K562 (cell line): ENCODE measurements around the gene LOXL3. TPM values are rescaled to one million over a fixed set of nuclear protein-coding genes. Genes with fewer than 3 reads are reported as not detected.

Source experiments
- ELF2 ChIP-seq: fragments of 250-450 bp; sonication (Bioruptor Pico); IDR thresholded peaks from 2 replicates; pipeline ENCODE4 v1.5.0; 2021; ENCODE audit warnings: mild to moderate bottlenecking
- GATAD2A ChIP-seq: fragments of 450-650 bp; IDR thresholded peaks from 2 replicates; pipeline ENCODE4 v1.6.1; 2017
- GTF2B ChIP-seq: IDR thresholded peaks from 2 replicates; pipeline ENCODE4 v1.6.1; 2011; ENCODE audit not compliant: insufficient read length; ENCODE audit errors: extremely low read depth
- HOXB6 ChIP-seq: fragments of 250-450 bp; sonication (Bioruptor Pico); IDR thresholded peaks from 2 replicates; pipeline ENCODE4 v1.5.1; 2022; ENCODE audit warnings: mild to moderate bottlenecking, borderline replicate concordance
- HSF4 ChIP-seq: fragments of 250-450 bp; sonication (Bioruptor Pico); IDR thresholded peaks from 2 replicates; pipeline ENCODE4 v2.1.2; 2022; ENCODE audit warnings: mild to moderate bottlenecking, moderate library complexity, borderline replicate concordance
- ILF3 ChIP-seq: fragments of 450-650 bp; IDR thresholded peaks from 2 replicates; pipeline ENCODE4 v1.6.1; 2018; ENCODE audit warnings: antibody characterized with exemption, mild to moderate bottlenecking, moderate library complexity, borderline replicate concordance
- KAT7 ChIP-seq: sonication (generic); formaldehyde crosslinking; IDR thresholded peaks from 2 replicates; pipeline ENCODE4 v1.8.0; 2022; ENCODE audit warnings: missing genetic modification reagents, mild to moderate bottlenecking, borderline replicate concordance
- KDM1A ChIP-seq, 2 experiments: fragments of 450-650 bp; IDR thresholded peaks; 2 replicates each; pipeline ENCODE4 v1.6.1; 2016; ENCODE audit warnings: mild to moderate bottlenecking in 2 of 2
- KLF1 ChIP-seq: fragments of 450-650 bp; IDR thresholded peaks from 2 replicates; pipeline ENCODE4 v1.6.1; 2016; ENCODE audit warnings: missing genetic modification characterization, missing compliant biosample characterization
- KLF6 ChIP-seq: fragments of 250-450 bp; sonication (Bioruptor Pico); IDR thresholded peaks from 2 replicates; pipeline ENCODE4 v1.4.0; 2020; ENCODE audit warnings: mild to moderate bottlenecking, moderate library complexity, borderline replicate concordance
- NFE2 ChIP-seq: IDR thresholded peaks from 2 replicates; pipeline ENCODE4 v1.6.1; 2014; ENCODE audit warnings: antibody characterized with exemption, low read depth
- PHB ChIP-seq: fragments of 250-450 bp; sonication (Bioruptor Pico); IDR thresholded peaks from 2 replicates; pipeline ENCODE4 v1.5.0; 2021
- PRMT5 ChIP-seq: sonication (generic); formaldehyde crosslinking; IDR thresholded peaks from 2 replicates; pipeline ENCODE4 v1.5.0; 2020; ENCODE audit warnings: missing genetic modification reagents
- PURB ChIP-seq: sonication (generic); formaldehyde crosslinking; IDR thresholded peaks from 2 replicates; pipeline ENCODE4 v1.9.0; 2021; ENCODE audit warnings: low read depth, mild to moderate bottlenecking, missing genetic modification reagents
- RFX1 ChIP-seq: fragments of 450-650 bp; IDR thresholded peaks from 2 replicates; pipeline ENCODE4 v1.6.1; 2016; ENCODE audit warnings: mild to moderate bottlenecking, moderate library complexity
- SLC30A9 ChIP-seq: fragments of 250-450 bp; sonication (Bioruptor Pico); IDR thresholded peaks from 2 replicates; pipeline ENCODE4 v1.8.0; 2022; ENCODE audit warnings: mild to moderate bottlenecking, moderate library complexity
- SPI1 ChIP-seq: IDR thresholded peaks from 2 replicates; pipeline ENCODE4 v1.6.1; 2011; ENCODE audit warnings: low read depth, low read length, control low read depth, borderline replicate concordance
- TCF3 ChIP-seq: sonication (generic); formaldehyde crosslinking; IDR thresholded peaks from 2 replicates; pipeline ENCODE4 v1.4.0; 2020; ENCODE audit warnings: mild to moderate bottlenecking, missing genetic modification reagents
- XRCC5 ChIP-seq: fragments of 200-400 bp; formaldehyde crosslinking; IDR thresholded peaks from 2 replicates; pipeline ENCODE4 v1.6.1; 2017; ENCODE audit warnings: low read depth, mild to moderate bottlenecking, low read length
- YY1 ChIP-seq, 3 experiments: IDR thresholded peaks; 2 replicates each; pipeline ENCODE4 v1.6.1; 2011; ENCODE audit warnings: low read length in 2 of 3, mild to moderate bottlenecking in 2 of 3, moderate library complexity in 2 of 3, borderline replicate concordance in 1 of 3, control low read depth in 1 of 3, low read depth in 1 of 3; ENCODE audit not compliant: insufficient read depth in 3 of 3, insufficient replicate concordance in 2 of 3, control insufficient read depth in 1 of 3, insufficient read length in 1 of 3; ENCODE audit errors: extremely low read depth in 1 of 3
- ZFP30 ChIP-seq: fragments of 250-450 bp; sonication (Bioruptor Pico); IDR thresholded peaks from 2 replicates; pipeline ENCODE4 v1.8.0; 2022; ENCODE audit warnings: moderate library complexity, mild to moderate bottlenecking, inconsistent platforms, borderline replicate concordance
- ZFX ChIP-seq: sonication (generic); formaldehyde crosslinking; IDR thresholded peaks from 2 replicates; pipeline ENCODE4 v1.8.0; 2022; ENCODE audit warnings: mild to moderate bottlenecking, missing genetic modification reagents, moderate library complexity
- ZNF121 ChIP-seq: sonication (generic); formaldehyde crosslinking; conservative IDR thresholded peaks from 2 replicates; pipeline ENCODE4 v1.8.0; 2022; ENCODE audit warnings: missing genetic modification reagents
- ZNF124 ChIP-seq: sonication (generic); formaldehyde crosslinking; IDR thresholded peaks from 2 replicates; pipeline ENCODE4 v1.8.1; 2022; ENCODE audit warnings: missing genetic modification reagents
- ZNF146 ChIP-seq: IDR thresholded peaks from one replicate; pipeline ENCODE4 v1.6.1; 2018; ENCODE audit warnings: missing compliant biosample characterization; ENCODE audit not compliant: unreplicated experiment
- ZNF280A ChIP-seq: fragments of 450-650 bp; IDR thresholded peaks from 2 replicates; pipeline ENCODE4 v1.6.1; 2018; ENCODE audit warnings: mild to moderate bottlenecking, low read depth; ENCODE audit not compliant: partially characterized antibody
- ZNF282 ChIP-seq: sonication (generic); formaldehyde crosslinking; IDR thresholded peaks from 2 replicates; pipeline ENCODE4 v1.8.1; 2023; ENCODE audit warnings: missing genetic modification reagents
- ZNF384 ChIP-seq: IDR thresholded peaks from 2 replicates; pipeline ENCODE4 v1.6.1; 2012; ENCODE audit warnings: low read depth, low read length, improper control_type of control experiment
- ZNF57 ChIP-seq: fragments of 450-650 bp; formaldehyde crosslinking; IDR thresholded peaks from 2 replicates; pipeline ENCODE4 v1.4.0; 2020; ENCODE audit warnings: mild to moderate bottlenecking, moderate library complexity
- polyA plus RNA-seq, 8 experiments: library from polyadenylated mRNA; depleted of rRNA in 4 of 8; stranded (reverse) in 5 of 8; unstranded in 3 of 8; fragments of >200 nt; fragmentation: Nextera tagmentation in 2 of 8; fragmentation: Illumina TruSeq in 1 of 8; extraction: Ambion mirVana in 2 of 8; extraction: Trizol in 1 of 8; gene quantifications; 2 replicates each; pipeline versions ENCODE4 v1.2.1 to v1.2.3, GENCODE V29; 2011 to 2014; ENCODE audit warnings: inconsistent platforms in 1 of 8, missing spikeins in 1 of 8
- total RNA-seq, 7 experiments: library from RNA; depleted of rRNA in 6 of 7; stranded (reverse); fragments of >200 nt in 6 of 7; fragmentation: Illumina TruSeq in 2 of 7; extraction: Trizol in 2 of 7; gene quantifications; 2 replicates each; pipeline versions ENCODE4 v1.2.1 to v1.2.3, GENCODE V29; 2011 to 2021; ENCODE audit warnings: low replicate concordance in 1 of 7

LOXL3 gene
- total and polyA plus RNA-seq, 9 of the 15 experiments (the other 6 are each of a cell fraction or from before 2014, with no cell fraction given), result 0.22 to 0.99 (median 0.31) TPM

GRCh38 chr2:74529357-74530238 is 24.1 kb downstream of the LOXL3 start, which contains the start of the genes AUP1 and HTRA2 (continued):
- TF ChIP-seq YY1 (IDR thresholded peaks at IDR 0.05; ENCODE audit: borderline replicate concordance in 1 of 3, control insufficient read depth in 1 of 3, extremely low read depth in 1 of 3, insufficient read depth in 3 of 3, insufficient read length in 1 of 3, insufficient replicate concordance in 2 of 3, low read depth in 1 of 3, low read length in 2 of 3) (peak; percentile 83 to 97 (median 94)), KLF1 (tag) (peak; percentile 59; the same call in 1 of the 2 replicates), ZNF280A (no peak), ZNF57 (CRISPR knock-in tag) (no peak), ZNF146 (no peak), SPI1 (no peak), ZNF384 (no peak), SLC30A9 (no peak), ZFX (CRISPR knock-in tag) (peak; percentile 55), TCF3 (CRISPR knock-in tag) (no peak), GTF2B (no peak), GATAD2A (no peak), ZFP30 (no peak), ZNF282 (CRISPR knock-in tag) (no peak), ELF2 (CRISPR knock-in tag) (peak; percentile 80), HOXB6 (CRISPR knock-in tag) (no peak), HSF4 (no peak; the same call in 1 of the 2 replicates), NFE2 (no peak), XRCC5 (peak; percentile 91), ZNF124 (CRISPR knock-in tag) (no peak), PHB (CRISPR knock-in tag) (0 out of 2 replicates have a peak, but pooled peaks have one; percentile 61), ILF3 (no peak), PRMT5 (CRISPR knock-in tag) (no peak), KAT7 (peak; percentile 74; the same call in 1 of the 2 replicates), KLF6 (CRISPR knock-in tag) (no peak), PURB (CRISPR knock-in tag) (no peak), RFX1 (no peak), KDM1A (IDR thresholded peaks at IDR 0.05) (no peak), ZNF121 (CRISPR knock-in tag) (no peak)
